Panc1 (cell line): ENCODE measurements around the gene RETREG3. TPM values are rescaled to one million over a fixed set of nuclear protein-coding genes. Genes with fewer than 3 reads are reported as not detected.

Experiments
- ATAC-seq: fragments of 200-7000 bp; cut with Tn5 transposase; 2 replicates; pipeline ENCODE4 v1.9.1; 2020; ENCODE audit warnings: mild to moderate bottlenecking, moderate library complexity
- BruUV-seq: library from RNA; stranded (reverse); fragments of 400-500 nt; replicated peaks from 2 replicates; lab custom pipeline; 2021; lab: Mats Ljungman, UMichigan
- CTCF ChIA-PET: fragments of 300-600 bp; sonication (Branson Sonifier 250); formaldehyde crosslinking; loops from one replicate; lab custom pipeline; 2022; ENCODE audit warnings: antibody characterized with exemption; lab: Charles Lee
- POLR2A ChIA-PET: fragments of 300-600 bp; sonication (Branson Sonifier 250); formaldehyde crosslinking; loops from one replicate; lab custom pipeline; 2022; ENCODE audit warnings: antibody characterized with exemption; lab: Charles Lee
- DNase-seq: peaks from one replicate; pipeline ENCODE4 v3.0.0-alpha.2; 2010; ENCODE audit warnings: low read depth, low spot score
- H3K27ac ChIP-seq: 2 replicates; pipeline ENCODE4 v1.5.1; 2011; ENCODE audit warnings: mild to moderate bottlenecking, low read length, inconsistent platforms
- H3K27me3 ChIP-seq: fragments of 200-500 bp; sonication (Bioruptor generic); 2 replicates; pipeline ENCODE4 v1.6.0; 2014; ENCODE audit warnings: low read length, inconsistent platforms; ENCODE audit not compliant: control insufficient read depth, insufficient read depth
- H3K36me3 ChIP-seq: fragments of 200-500 bp; sonication (Bioruptor generic); 2 replicates; pipeline ENCODE4 v1.5.1; 2014; ENCODE audit warnings: inconsistent platforms, mild to moderate bottlenecking, low read length, moderate library complexity; ENCODE audit not compliant: control insufficient read depth, insufficient read depth
- H3K4me1 ChIP-seq: 2 replicates; pipeline ENCODE4 v1.5.1; 2011; ENCODE audit warnings: inconsistent platforms, mild to moderate bottlenecking, low read length, moderate library complexity; ENCODE audit not compliant: control insufficient read depth, insufficient read depth
- H3K4me3 ChIP-seq, 2 experiments: 2 replicates each; pipeline ENCODE4 v1.5.1; 2011 to 2012; ENCODE audit warnings: low read depth in 2 of 2, low read length in 2 of 2, mild to moderate bottlenecking in 2 of 2, inconsistent platforms in 1 of 2, moderate library complexity in 1 of 2
- H3K9me3 ChIP-seq: fragments of 200-500 bp; sonication (Bioruptor generic); 2 replicates; pipeline ENCODE4 v1.5.1; 2014; ENCODE audit warnings: low read depth, mild to moderate bottlenecking, inconsistent platforms, low read length, moderate library complexity; ENCODE audit not compliant: control insufficient read depth, insufficient read depth
- CTCF ChIP-seq: fragments of 450-650 bp; IDR thresholded peaks from 2 replicates; pipeline ENCODE4 v1.5.1; 2017; ENCODE audit warnings: mild to moderate bottlenecking
- POLR2AphosphoS5 ChIP-seq: IDR thresholded peaks from 2 replicates; pipeline ENCODE4 v1.6.1; 2012; ENCODE audit warnings: mild to moderate bottlenecking, low read depth, low read length, moderate library complexity
- REST ChIP-seq, 2 experiments: IDR thresholded peaks; 2 replicates each; pipeline ENCODE4 v1.6.1; 2011 to 2012; ENCODE audit warnings: low read depth in 2 of 2, control low read depth in 1 of 2, low read length in 1 of 2, mild to moderate bottlenecking in 1 of 2, moderate library complexity in 1 of 2; ENCODE audit not compliant: insufficient read depth in 1 of 2
- SIN3A ChIP-seq: IDR thresholded peaks from 2 replicates; pipeline ENCODE4 v1.6.1; 2012; ENCODE audit warnings: low read depth, mild to moderate bottlenecking, low read length, moderate library complexity, borderline replicate concordance; ENCODE audit not compliant: insufficient read depth
- TCF7L2 ChIP-seq: IDR thresholded peaks from 2 replicates; pipeline ENCODE4 v1.6.1; 2011; ENCODE audit warnings: mild to moderate bottlenecking, low read depth, low read length, inconsistent platforms
- in situ Hi-C: cut with HindIII; loops from 2 replicates; pipeline ENCODE4 v1.10.0; 2016; ENCODE audit warnings: low sequenced_read_pairs, low pct_unique_long_range_greater_than_20kb
- intact Hi-C: fragments of 100-400 bp; cut with micrococcal nuclease; formaldehyde crosslinking; loops from one replicate; pipeline ENCODE4 v1.10.0; 2022; ENCODE audit not compliant: unreplicated experiment
- total RNA-seq: library from RNA; stranded (reverse); gene quantifications from one replicate; pipeline ENCODE4 v1.2.1, GENCODE V29; 2021; ENCODE audit not compliant: unreplicated experiment

Gene RETREG3
- total RNA-seq, 1 experiment from 2014 or later: 42.3 TPM

GRCh38 chr17:42608305-42609181 lies 631 bp downstream of the RETREG3 start:
- Histone ChIP-seq H3K4me3 (peak overlapping the region; percentile 92 to 97), H3K36me3 (peaks cover 3% of the 10 kb centered on the region), H3K27ac (peak overlapping the region; percentile 64), H3K4me1 (peaks cover 11% of the 10 kb centered on the region), H3K9me3 (no peaks in the 10 kb centered on the region), H3K27me3 (no peaks in the 10 kb centered on the region)
- POLR2A ChIA-PET: interaction anchor here (0.5 to 1.1 kb wide), 2 partner anchors 14 to 701 kb away, joined by 4 read pairs; no protein-coding TSS in a partner anchor
- TF ChIP-seq SIN3A (no peak), REST (IDR thresholded peaks at IDR 0.05; ENCODE audit: insufficient read depth in 1 of 2, low read depth in 2 of 2, low read length in 1 of 2) (no peak), POLR2AphosphoS5 (no peak), TCF7L2 (no peak), CTCF (no peak)
- no peak for DNase-seq
- peak; percentile 78 for ATAC-seq
- in situ Hi-C loops: no loop called here
- BruUV-seq: no TSS peak
- intact Hi-C loops: no loop called here
- CTCF ChIA-PET: no interaction called here

GRCh38 chr17:42607769-42608168 lies 1.4 kb downstream of the RETREG3 start:
- ChIA-PET CTCF (no interaction called here), POLR2A (interaction anchor here (1.1 kb wide), 1 partner anchor 14 kb away, joined by 4 read pairs; no protein-coding TSS in a partner anchor)
- TF ChIP-seq SIN3A (no peak), CTCF (no peak), POLR2AphosphoS5 (no peak), REST (IDR thresholded peaks at IDR 0.05; ENCODE audit: insufficient read depth in 1 of 2, low read depth in 2 of 2, low read length in 1 of 2) (no peak), TCF7L2 (no peak)
- Histone ChIP-seq H3K27ac (peak overlapping the region; percentile 64), H3K27me3 (no peaks in the 10 kb centered on the region), H3K36me3 (peaks cover 3% of the 10 kb centered on the region), H3K4me1 (peaks cover 14% of the 10 kb centered on the region), H3K4me3 (peak overlapping the region; percentile 92 to 97), H3K9me3 (no peaks in the 10 kb centered on the region)
- ATAC-seq (no peak), DNase-seq (no peak)
- intact Hi-C loops (no loop called here), in situ Hi-C loops (no loop called here)
- TSS peak; percentile 83 for BruUV-seq
